ENCODE data around the gene GSG1. TPM values are rescaled to one million over a fixed set of nuclear protein-coding genes. Genes with fewer than 3 reads are reported as not detected.
"Not testable (repeated sequence)": the region's sequence is repeated elsewhere in the genome, so short reads cannot be mapped to it uniquely, and the experiment has no call there.

The GSG1 gene
- polyA plus RNA-seq, 1 donor from 2014 or later: not detected

- peaks cover 0 to 2% (median 0%) of the 10 kb centered on the region in 3 donors for H3K9me3 Mint-ChIP-seq
Observed at GRCh38 chr12:13088496-13088895, 15.0 kb downstream of the GSG1 start.

GRCh38 chr12:13087766-13088165 is 15.7 kb downstream of the GSG1 start:
- Mint-ChIP-seq H3K27ac (no peak overlapping the region), H3K36me3 (peaks cover 14% of the 10 kb centered on the region), H3K4me1 (peaks cover 2 to 5% (median 4%) of the 10 kb centered on the region in 3 donors), H3K27me3 (peaks cover 2% of the 10 kb centered on the region), H3K9me3 (peaks cover 0 to 2% (median 0%) of the 10 kb centered on the region in 3 donors), H3K4me3 (peak overlapping the region in 1 of 4 donors; percentile 32)

More at GRCh38 chr12:13088496-13088895, 15.0 kb downstream of the GSG1 start:
- no peak overlapping the region for H3K27ac Mint-ChIP-seq
- H3K36me3 Mint-ChIP-seq: peaks cover 14% of the 10 kb centered on the region
- H3K4me3 Mint-ChIP-seq: no peak overlapping the region
- H3K27me3 Mint-ChIP-seq: peaks cover 2% of the 10 kb centered on the region
- peaks cover 2 to 5% (median 4%) of the 10 kb centered on the region in 3 donors for H3K4me1 Mint-ChIP-seq

- Mint-ChIP-seq H3K9me3 (peaks cover 0 to 2% (median 0%) of the 10 kb centered on the region in 3 donors), H3K4me1 (peaks cover 2 to 5% (median 4%) of the 10 kb centered on the region in 3 donors), H3K27ac (no peak overlapping the region), H3K4me3 (no peak overlapping the region), H3K27me3 (peaks cover 2% of the 10 kb centered on the region), H3K36me3 (peaks cover 13% of the 10 kb centered on the region)
Observed at GRCh38 chr12:13085968-13086686, 17.3 kb downstream of the GSG1 start.

- Mint-ChIP-seq H3K9me3 (peaks cover 0 to 2% (median 0%) of the 10 kb centered on the region in 3 donors), H3K4me1 (peaks cover 0 to 3% (median 3%) of the 10 kb centered on the region in 3 donors), H3K4me3 (no peak overlapping the region), H3K27ac (no peak overlapping the region), H3K27me3 (peaks cover 2% of the 10 kb centered on the region), H3K36me3 (peaks cover 13% of the 10 kb centered on the region)
Observed at GRCh38 chr12:13084898-13085640, 18.4 kb downstream of the GSG1 start.

- peaks cover 13% of the 10 kb centered on the region for H3K36me3 Mint-ChIP-seq
- not testable (repeated sequence) for H3K4me1 Mint-ChIP-seq, H3K9me3 Mint-ChIP-seq, H3K4me3 Mint-ChIP-seq, H3K27me3 Mint-ChIP-seq, H3K27ac Mint-ChIP-seq
Observed at GRCh38 chr12:13083638-13084037, 19.8 kb downstream of the GSG1 start.

- H3K36me3 Mint-ChIP-seq: peaks cover 13% of the 10 kb centered on the region
- H3K9me3 Mint-ChIP-seq: peaks cover 0 to 2% (median 0%) of the 10 kb centered on the region in 3 donors
- H3K27me3 Mint-ChIP-seq: peaks cover 2% of the 10 kb centered on the region
- H3K4me1 Mint-ChIP-seq: no peaks in the 10 kb centered on the region
- H3K4me3 Mint-ChIP-seq: no peak overlapping the region
- H3K27ac Mint-ChIP-seq: no peak overlapping the region
Observed at GRCh38 chr12:13082861-13083260, 20.6 kb downstream of the GSG1 start.

GRCh38 chr12:13080266-13080665 is 23.2 kb downstream of the GSG1 start:
- Mint-ChIP-seq H3K4me3 (no peak overlapping the region), H3K27me3 (no peaks in the 10 kb centered on the region), H3K27ac (no peak overlapping the region), H3K36me3 (peaks cover 14% of the 10 kb centered on the region), H3K9me3 (no peaks in the 10 kb centered on the region), H3K4me1 (no peaks in the 10 kb centered on the region)

GRCh38 chr12:13079440-13079906 is 24.0 kb downstream of the GSG1 start:
- Mint-ChIP-seq H3K4me1 (no peaks in the 10 kb centered on the region), H3K27ac (no peak overlapping the region)

GRCh38 chr12:13075786-13076570 is 27.5 kb downstream of the GSG1 start:
- H3K27ac Mint-ChIP-seq: peak overlapping the region in 1 of 3 donors; percentile 25
- no peaks in the 10 kb centered on the region for H3K27me3 Mint-ChIP-seq
- no peaks in the 10 kb centered on the region for H3K4me1 Mint-ChIP-seq
- H3K36me3 Mint-ChIP-seq: peaks cover 7% of the 10 kb centered on the region
- H3K9me3 Mint-ChIP-seq: no peaks in the 10 kb centered on the region
- H3K4me3 Mint-ChIP-seq: no peak overlapping the region

More at GRCh38 chr12:13079440-13079906, 24.0 kb downstream of the GSG1 start:
- H3K4me3 Mint-ChIP-seq: peak overlapping the region in 1 of 4 donors; percentile 21
- H3K9me3 Mint-ChIP-seq: no peaks in the 10 kb centered on the region
- no peaks in the 10 kb centered on the region for H3K27me3 Mint-ChIP-seq
- H3K36me3 Mint-ChIP-seq: peaks cover 6% of the 10 kb centered on the region

GRCh38 chr12:13075118-13075480 is 28.4 kb downstream of the GSG1 start:
- Mint-ChIP-seq H3K27ac (no peak overlapping the region), H3K36me3 (peaks cover 7% of the 10 kb centered on the region), H3K4me1 (no peaks in the 10 kb centered on the region), H3K4me3 (no peak overlapping the region), H3K9me3 (no peaks in the 10 kb centered on the region), H3K27me3 (no peaks in the 10 kb centered on the region)

- Mint-ChIP-seq H3K36me3 (peaks cover 7% of the 10 kb centered on the region), H3K9me3 (no peaks in the 10 kb centered on the region), H3K27ac (no peak overlapping the region), H3K27me3 (no peaks in the 10 kb centered on the region), H3K4me1 (no peaks in the 10 kb centered on the region), H3K4me3 (no peak overlapping the region)
Observed at GRCh38 chr12:13074396-13075117, 28.9 kb downstream of the GSG1 start.

GRCh38 chr12:13073173-13073572 is 30.3 kb downstream of the GSG1 start:
- Mint-ChIP-seq H3K9me3 (no peaks in the 10 kb centered on the region), H3K4me3 (no peak overlapping the region), H3K4me1 (no peaks in the 10 kb centered on the region), H3K27ac (no peak overlapping the region), H3K27me3 (no peaks in the 10 kb centered on the region), H3K36me3 (peaks cover 11% of the 10 kb centered on the region)

GRCh38 chr12:13071305-13072280 is 31.9 kb downstream of the GSG1 start:
- no peak overlapping the region for H3K4me3 Mint-ChIP-seq
- H3K27me3 Mint-ChIP-seq: no peaks in the 10 kb centered on the region
- no peak overlapping the region for H3K27ac Mint-ChIP-seq
- H3K36me3 Mint-ChIP-seq: peaks cover 11% of the 10 kb centered on the region
- no peaks in the 10 kb centered on the region for H3K9me3 Mint-ChIP-seq
- no peaks in the 10 kb centered on the region for H3K4me1 Mint-ChIP-seq
